GM23248 (cell line): ENCODE results near the gene CELA2A. TPM values are rescaled to one million over a fixed set of nuclear protein-coding genes. Genes with fewer than 3 reads are reported as not detected.
"Not testable (repeated sequence)": the region's sequence is repeated elsewhere in the genome, so short reads cannot be mapped to it uniquely, and the experiment has no call there.

Source experiments
- DNase-seq: peaks from one replicate; pipeline ENCODE4 v3.0.0-alpha.2; 2015
- H2AFZ ChIP-seq: fragments of 200-600 bp; sonication (generic); 2 replicates; pipeline ENCODE4 v1.6.1; 2016; ENCODE audit warnings: antibody characterized with exemption
- H3F3A ChIP-seq: fragments of 200-600 bp; sonication (generic); 2 replicates; pipeline ENCODE4 v1.6.1; 2016; ENCODE audit warnings: mild to moderate bottlenecking, antibody characterized with exemption, mixed run types; ENCODE audit not compliant: insufficient read depth
- H3K27ac ChIP-seq: fragments of 200-600 bp; sonication (generic); 2 replicates; pipeline ENCODE4 v1.5.1; 2016; ENCODE audit warnings: mild to moderate bottlenecking
- H3K27me3 ChIP-seq: fragments of 200-600 bp; sonication (generic); replicated peaks from 2 replicates; pipeline ENCODE4 v1.6.1; 2016; ENCODE audit warnings: mild to moderate bottlenecking; ENCODE audit not compliant: insufficient read depth
- H3K36me3 ChIP-seq: fragments of 200-600 bp; sonication (generic); 2 replicates; pipeline ENCODE4 v1.6.1; 2016; ENCODE audit warnings: low read depth, mild to moderate bottlenecking
- H3K4me1 ChIP-seq: fragments of 200-600 bp; sonication (generic); 2 replicates; pipeline ENCODE4 v1.6.1; 2016; ENCODE audit warnings: mild to moderate bottlenecking; ENCODE audit not compliant: insufficient read depth
- H3K4me2 ChIP-seq: fragments of 200-600 bp; sonication (generic); one replicate; pipeline ENCODE4 v1.6.1; 2016; ENCODE audit warnings: mild to moderate bottlenecking; ENCODE audit not compliant: unreplicated experiment
- H3K4me3 ChIP-seq: fragments of 200-600 bp; sonication (generic); 2 replicates; pipeline ENCODE4 v1.5.1; 2016; ENCODE audit warnings: mild to moderate bottlenecking
- H3K79me2 ChIP-seq: fragments of 200-600 bp; sonication (generic); 2 replicates; pipeline ENCODE4 v1.6.1; 2016; ENCODE audit warnings: mild to moderate bottlenecking; ENCODE audit not compliant: insufficient read depth
- H3K9ac ChIP-seq: fragments of 200-600 bp; sonication (generic); 2 replicates; pipeline ENCODE4 v1.6.1; 2016; ENCODE audit warnings: mild to moderate bottlenecking
- H3K9me2 ChIP-seq: fragments of 200-600 bp; sonication (generic); 2 replicates; pipeline ENCODE4 v1.6.1; 2016; ENCODE audit warnings: mixed run types, mild to moderate bottlenecking, moderate library complexity; ENCODE audit not compliant: insufficient read depth
- H3K9me3 ChIP-seq: fragments of 200-600 bp; sonication (generic); one replicate; pipeline ENCODE4 v1.6.1; 2017; ENCODE audit warnings: low read depth
- H4K20me1 ChIP-seq: fragments of 200-600 bp; sonication (generic); 2 replicates; pipeline ENCODE4 v1.6.0; 2016; ENCODE audit not compliant: insufficient read depth
- EZH2 ChIP-seq: fragments of 200-600 bp; sonication (generic); IDR thresholded peaks from 2 replicates; pipeline ENCODE4 v1.6.1; 2018; ENCODE audit warnings: antibody characterized with exemption, mild to moderate bottlenecking; ENCODE audit not compliant: insufficient read depth, poor library complexity, severe bottlenecking
- EZH2phosphoT487 ChIP-seq: fragments of 200-600 bp; sonication (generic); IDR thresholded peaks from 2 replicates; pipeline ENCODE4 v1.6.1; 2018; ENCODE audit warnings: antibody characterized with exemption, moderate library complexity, mild to moderate bottlenecking, low read depth; ENCODE audit not compliant: insufficient read depth
- WGBS, 2 experiments: methylation state at CpG; one replicate each; pipeline ENCODE4 v1.1.6; 2015 to 2017; ENCODE audit warnings: low lambda C conversion rate in 2 of 2, low coverage in 1 of 2; ENCODE audit errors: missing lambda C conversion rate in 2 of 2; 5-methylcytosine and 5-hydroxymethylcytosine counted together
- in situ Hi-C: fragments of 300-500 bp; cut with MboI; formaldehyde crosslinking; loops from 2 replicates; pipeline ENCODE4 v1.15.0; 2020
- polyA plus RNA-seq: library from polyadenylated mRNA; unstranded; fragments of >200 nt; fragmentation: Nextera tagmentation; extraction: Ambion mirVana; gene quantifications from 2 replicates; pipeline ENCODE4 v1.2.1, GENCODE V29; 2016
- total RNA-seq: library from RNA; depleted of rRNA; stranded (reverse); fragments of >200 nt; shearing (Covaris generic); gene quantifications from 2 replicates; pipeline ENCODE4 v1.2.3, GENCODE V29; 2014

The CELA2A gene
- total and polyA plus RNA-seq, 2 experiments from 2014 or later = not detected

GRCh38 chr1:15485636-15486035 lies 29.1 kb downstream of the CELA2A start:
- DNase-seq = no peak
- WGBS, 2 experiments = 82 to 91% methylated on average over 6 of the region's 6 CpGs
- in situ Hi-C loops = no loop called here

DNA sequence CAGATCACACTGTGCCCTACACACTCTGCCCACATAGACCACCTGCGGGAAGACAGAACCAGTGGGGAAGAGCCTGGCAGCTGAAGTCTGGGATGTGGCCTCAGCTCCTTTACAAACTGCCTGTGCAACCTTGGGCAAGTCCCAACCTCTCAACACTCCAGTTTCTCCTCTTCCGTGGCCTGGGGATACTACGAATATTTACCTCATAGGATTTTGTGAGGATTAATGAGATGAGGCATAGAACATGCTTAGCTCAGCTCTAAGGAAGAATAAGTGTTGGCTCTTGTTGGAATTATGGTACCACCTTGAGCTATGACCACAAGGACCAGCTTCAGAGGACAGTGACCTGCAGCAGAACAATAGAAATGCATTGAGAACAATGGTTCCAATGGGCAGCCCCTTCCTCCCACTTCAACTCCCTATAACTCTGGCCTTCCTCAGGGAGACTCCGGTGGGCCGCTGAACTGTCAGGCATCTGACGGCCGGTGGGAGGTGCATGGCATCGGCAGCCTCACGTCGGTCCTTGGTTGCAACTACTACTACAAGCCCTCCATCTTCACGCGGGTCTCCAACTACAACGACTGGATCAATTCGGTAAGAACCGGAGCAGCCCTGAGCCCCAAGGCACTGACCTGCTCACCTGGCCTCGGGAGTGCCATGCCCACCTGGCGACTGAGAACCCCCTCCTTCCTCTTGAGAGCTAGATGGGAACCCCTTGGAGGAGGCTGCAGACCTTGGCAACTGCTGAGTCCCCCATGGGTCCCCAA lies 30.5 kb downstream of the CELA2A start:
- H3F3A ChIP-seq, H3K27ac ChIP-seq, H3K4me3 ChIP-seq, H3K79me2 ChIP-seq, H3K9ac ChIP-seq, H3K9me2 ChIP-seq, H3K36me3 ChIP-seq, H3K27me3 ChIP-seq, in situ Hi-C loops, H3K4me1 ChIP-seq, H3K4me2 ChIP-seq, DNase-seq, H4K20me1 ChIP-seq, H3K9me3 ChIP-seq, H2AFZ ChIP-seq: not testable (repeated sequence)
- WGBS, 2 experiments = 89 to 93% methylated on average over 17 of the region's 17 CpGs

More at GRCh38 chr1:15485636-15486035, 29.1 kb downstream of the CELA2A start:
- H3K9me2 ChIP-seq = no peaks in the 10 kb centered on the region
- no peak overlapping the region for H3K9ac ChIP-seq
- TF ChIP-seq EZH2 (no peak), EZH2phosphoT487 (no peak)
- H3K27me3 ChIP-seq = no peaks in the 10 kb centered on the region
- no peak overlapping the region for H3K27ac ChIP-seq
- H3K4me2 ChIP-seq = no peak overlapping the region
- H3F3A ChIP-seq = no peaks in the 10 kb centered on the region
- no peaks in the 10 kb centered on the region for H3K9me3 ChIP-seq
- no peaks in the 10 kb centered on the region for H3K4me1 ChIP-seq
- H3K79me2 ChIP-seq = no peaks in the 10 kb centered on the region
- no peaks in the 10 kb centered on the region for H4K20me1 ChIP-seq
- H2AFZ ChIP-seq = no peak overlapping the region
- H3K4me3 ChIP-seq = no peak overlapping the region
- H3K36me3 ChIP-seq = no peaks in the 10 kb centered on the region

GRCh38 chr1:15488371-15488770 lies 31.8 kb downstream of the CELA2A start:
- Histone ChIP-seq H3K36me3 (no peaks in the 10 kb centered on the region), H3K27me3 (no peaks in the 10 kb centered on the region), H4K20me1 (no peaks in the 10 kb centered on the region), H3K27ac (no peak overlapping the region), H3K4me1 (no peaks in the 10 kb centered on the region), H3F3A (no peaks in the 10 kb centered on the region), H3K4me3 (no peak overlapping the region), H3K9me2 (no peaks in the 10 kb centered on the region), H3K4me2 (no peak overlapping the region), H2AFZ (no peak overlapping the region), H3K79me2 (no peaks in the 10 kb centered on the region), H3K9me3 (no peaks in the 10 kb centered on the region), H3K9ac (no peak overlapping the region)
- 86% methylated on average over 3 of the region's 3 CpGs for WGBS, 2 experiments
- in situ Hi-C loops = no loop called here
- DNase-seq = no peak
- no peak for TF ChIP-seq EZH2phosphoT487
- TF ChIP-seq EZH2 = no peak

DNA sequence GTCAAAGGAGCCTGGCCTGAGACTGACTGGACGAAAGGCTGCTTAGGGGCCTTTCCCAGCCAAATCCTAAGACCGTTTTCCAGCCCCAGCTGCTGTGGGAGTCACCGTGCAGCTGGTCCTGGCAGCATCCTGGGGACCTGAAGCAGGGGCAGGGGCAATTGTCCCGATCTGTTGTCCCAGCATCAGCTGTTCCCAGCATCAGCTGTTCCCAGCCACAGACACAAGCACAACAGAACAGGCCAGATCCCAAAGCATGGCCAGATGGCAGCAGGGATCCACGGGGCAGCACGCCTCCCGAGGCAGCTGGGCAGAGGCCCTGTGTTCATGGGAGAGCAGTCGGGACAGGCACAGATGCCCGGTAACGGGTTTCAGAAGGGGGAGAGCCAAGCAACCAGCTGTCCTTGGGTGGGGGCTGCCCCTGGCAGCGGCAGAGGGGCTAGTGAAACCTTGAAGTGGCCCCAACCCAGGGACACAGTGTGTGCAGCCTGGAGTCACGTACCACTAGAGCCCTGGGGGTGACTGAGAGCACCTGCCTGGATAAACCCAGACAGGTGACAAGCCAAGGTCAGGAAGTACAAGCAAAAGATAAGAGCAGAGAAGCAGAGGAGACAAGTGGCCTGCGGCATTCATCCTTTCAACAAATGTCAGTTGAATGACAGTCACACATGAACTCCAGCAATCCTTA lies 32.7 kb downstream of the CELA2A start:
- Histone ChIP-seq H3K27ac (no peak overlapping the region), H3K27me3 (no peaks in the 10 kb centered on the region), H3K4me3 (no peak overlapping the region), H2AFZ (no peak overlapping the region), H3K9me3 (no peaks in the 10 kb centered on the region), H3K4me2 (no peak overlapping the region), H3K36me3 (no peaks in the 10 kb centered on the region), H3K9me2 (no peaks in the 10 kb centered on the region), H3K79me2 (no peaks in the 10 kb centered on the region), H3K4me1 (no peaks in the 10 kb centered on the region), H3K9ac (no peak overlapping the region), H3F3A (no peaks in the 10 kb centered on the region), H4K20me1 (no peaks in the 10 kb centered on the region)
- WGBS, 2 experiments = 73 to 77% methylated on average over 13 of the region's 13 CpGs
- DNase-seq = no peak
- in situ Hi-C loops = no loop called here
- TF ChIP-seq EZH2phosphoT487 (no peak), EZH2 (no peak)

DNA sequence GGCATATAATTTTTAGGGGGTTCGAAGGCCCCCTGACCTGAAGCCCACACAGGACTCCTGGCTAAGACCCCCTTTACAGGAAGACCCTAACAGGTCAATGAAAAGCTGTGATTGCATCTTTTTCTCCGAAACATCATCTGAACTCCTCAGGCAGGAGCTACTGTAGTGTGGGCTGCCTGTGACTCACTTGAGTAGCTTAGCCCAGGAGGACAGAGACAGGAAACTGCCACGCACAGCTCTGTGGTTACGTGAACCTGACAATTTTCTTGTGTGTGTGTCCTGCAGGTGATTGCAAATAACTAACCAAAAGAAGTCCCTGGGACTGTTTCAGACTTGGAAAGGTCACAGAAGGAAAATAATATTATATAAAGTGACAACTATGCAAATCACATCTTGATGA lies 34.5 kb downstream of the CELA2A start:
- H2AFZ ChIP-seq, H3K4me1 ChIP-seq, H3K27me3 ChIP-seq, H3F3A ChIP-seq, H3K79me2 ChIP-seq, H3K9ac ChIP-seq, H3K27ac ChIP-seq, H3K4me2 ChIP-seq, H3K9me2 ChIP-seq, H3K36me3 ChIP-seq, H3K9me3 ChIP-seq, H3K4me3 ChIP-seq, H4K20me1 ChIP-seq, in situ Hi-C loops: not testable (repeated sequence)
- peak; percentile 34 for DNase-seq
- 71 to 81% methylated on average over 4 of the region's 4 CpGs for WGBS, 2 experiments
